Uterus (tissue), 2 donors: ENCODE results near the gene GRAMD1A.

Experiments used
- POLR2A ChIP-seq, 2 donors: fragments of 450-650 bp; IDR thresholded peaks; one replicate each; pipeline ENCODE4 v1.6.1; 2016; ENCODE audit warnings: antibody characterized with exemption in 2 of 2, mild to moderate bottlenecking in 1 of 2, moderate library complexity in 1 of 2
- TF ChIP-seq, protein P1 (sequence below), 4 experiments: fragments of 200-600 bp in 2 of 4; fragments of 450-650 bp in 2 of 4; sonication (generic) in 2 of 4; IDR thresholded peaks; one replicate each; pipeline ENCODE4 v1.5.1; 2016 to 2019; ENCODE audit warnings: antibody characterized with exemption in 4 of 4, mild to moderate bottlenecking in 2 of 4, moderate library complexity in 1 of 4

DNA sequence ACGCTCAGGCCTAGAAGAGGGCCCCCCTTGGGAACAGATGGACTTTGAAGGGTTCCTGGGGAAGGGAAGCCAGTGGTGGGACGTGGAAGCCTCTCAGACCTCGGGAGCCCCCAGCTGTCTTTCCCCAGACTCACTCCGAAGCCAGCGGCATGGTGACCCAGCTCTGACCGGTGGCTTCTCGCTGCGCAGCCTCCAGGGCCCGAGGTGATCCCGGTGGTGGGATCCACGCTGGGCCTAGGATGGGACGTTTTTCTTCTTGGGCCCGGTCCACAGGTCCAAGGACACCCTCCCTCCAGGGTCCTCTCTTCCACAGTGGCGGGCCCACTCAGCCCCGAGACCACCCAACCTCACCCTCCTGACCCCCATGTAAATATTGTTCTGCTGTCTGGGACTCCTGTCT is 66.0 kb downstream of the GRAMD1A start:
- TF ChIP-seq, protein P1, sequence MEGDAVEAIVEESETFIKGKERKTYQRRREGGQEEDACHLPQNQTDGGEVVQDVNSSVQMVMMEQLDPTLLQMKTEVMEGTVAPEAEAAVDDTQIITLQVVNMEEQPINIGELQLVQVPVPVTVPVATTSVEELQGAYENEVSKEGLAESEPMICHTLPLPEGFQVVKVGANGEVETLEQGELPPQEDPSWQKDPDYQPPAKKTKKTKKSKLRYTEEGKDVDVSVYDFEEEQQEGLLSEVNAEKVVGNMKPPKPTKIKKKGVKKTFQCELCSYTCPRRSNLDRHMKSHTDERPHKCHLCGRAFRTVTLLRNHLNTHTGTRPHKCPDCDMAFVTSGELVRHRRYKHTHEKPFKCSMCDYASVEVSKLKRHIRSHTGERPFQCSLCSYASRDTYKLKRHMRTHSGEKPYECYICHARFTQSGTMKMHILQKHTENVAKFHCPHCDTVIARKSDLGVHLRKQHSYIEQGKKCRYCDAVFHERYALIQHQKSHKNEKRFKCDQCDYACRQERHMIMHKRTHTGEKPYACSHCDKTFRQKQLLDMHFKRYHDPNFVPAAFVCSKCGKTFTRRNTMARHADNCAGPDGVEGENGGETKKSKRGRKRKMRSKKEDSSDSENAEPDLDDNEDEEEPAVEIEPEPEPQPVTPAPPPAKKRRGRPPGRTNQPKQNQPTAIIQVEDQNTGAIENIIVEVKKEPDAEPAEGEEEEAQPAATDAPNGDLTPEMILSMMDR (IDR thresholded peaks at IDR 0.05) = no peak
- TF ChIP-seq POLR2A (IDR thresholded peaks at IDR 0.05) = no peak
